Fibroblast of the conjunctiva (primary cell): ENCODE results near the gene BORCS5.
"Not testable (repeated sequence)": the region's sequence is repeated elsewhere in the genome, so short reads cannot be mapped to it uniquely, and the experiment has no call there.

Source experiments
- DNase-seq: peaks from one replicate; pipeline ENCODE4 v3.0.0-alpha.2; 2010; ENCODE audit warnings: low read depth

BORCS5 gene

GRCh38 chr12:12461923-12462315 is 105.0 kb downstream of the BORCS5 start:
- no peak for DNase-seq

- no peak for DNase-seq
Observed at GRCh38 chr12:12465522-12465921, 108.6 kb downstream of the BORCS5 start.

GRCh38 chr12:12466157-12466556 is 109.3 kb downstream of the BORCS5 start:
- no peak for DNase-seq

GRCh38 chr12:12467264-12467663 is 110.4 kb downstream of the BORCS5 start:
- DNase-seq = no peak

- DNase-seq = no peak
Observed at GRCh38 chr12:12467688-12468261, 110.9 kb downstream of the BORCS5 start.

GRCh38 chr12:12468575-12468974 is 111.7 kb downstream of the BORCS5 start:
- no peak for DNase-seq

GRCh38 chr12:12469386-12469785 is 112.5 kb downstream of the BORCS5 start:
- no peak for DNase-seq

GRCh38 chr12:12470751-12471306 is 114.0 kb downstream of the BORCS5 start:
- DNase-seq = no peak

GRCh38 chr12:12471982-12472961 is 115.4 kb downstream of the BORCS5 start:
- not testable (repeated sequence) for DNase-seq

- no peak for DNase-seq
Observed at GRCh38 chr12:12473223-12473622, 116.3 kb downstream of the BORCS5 start.

GRCh38 chr12:12474471-12474928 is 117.6 kb downstream of the BORCS5 start:
- no peak for DNase-seq

- DNase-seq = no peak
Observed at GRCh38 chr12:12474931-12475795, 118.3 kb downstream of the BORCS5 start.

GRCh38 chr12:12476857-12477531 is 120.1 kb downstream of the BORCS5 start:
- DNase-seq = no peak

GRCh38 chr12:12477532-12477890 is 120.6 kb downstream of the BORCS5 start:
- no peak for DNase-seq

GRCh38 chr12:12480074-12480473 is 123.2 kb downstream of the BORCS5 start:
- no peak for DNase-seq

- no peak for DNase-seq
Observed at GRCh38 chr12:12481631-12482030, 124.8 kb downstream of the BORCS5 start.

- DNase-seq = no peak
Observed at GRCh38 chr12:12482150-12482761, 125.4 kb downstream of the BORCS5 start.

GRCh38 chr12:12482959-12483358 is 126.1 kb downstream of the BORCS5 start:
- no peak for DNase-seq

- DNase-seq = no peak
Observed at GRCh38 chr12:12483438-12483837, 126.6 kb downstream of the BORCS5 start.

- no peak for DNase-seq
Observed at GRCh38 chr12:12486661-12487240, 129.9 kb downstream of the BORCS5 start.

- no peak for DNase-seq
Observed at GRCh38 chr12:12487490-12487889, 130.6 kb downstream of the BORCS5 start.
